K562 (cell line): ENCODE measurements around the gene REEP3.

Experiments
- CBX5 ChIP-seq: IDR thresholded peaks from 2 replicates; pipeline ENCODE4 v1.6.1; 2014; ENCODE audit warnings: low read depth, borderline replicate concordance
- CC2D1A ChIP-seq: fragments of 450-650 bp; IDR thresholded peaks from 2 replicates; pipeline ENCODE4 v1.6.1; 2017; ENCODE audit warnings: mild to moderate bottlenecking
- FOXK2 ChIP-seq, 2 experiments: fragments of 450-650 bp; IDR thresholded peaks in 1 of 2; conservative IDR thresholded peaks in 1 of 2; 2 replicates each; pipeline ENCODE4 v1.6.1; 2016; ENCODE audit warnings: low read depth in 2 of 2, mild to moderate bottlenecking in 1 of 2
- FOXP1 ChIP-seq: sonication (generic); formaldehyde crosslinking; IDR thresholded peaks from 2 replicates; pipeline ENCODE4 v1.8.0; 2022; ENCODE audit warnings: mild to moderate bottlenecking, missing genetic modification reagents
- LEF1 ChIP-seq: fragments of 450-650 bp; IDR thresholded peaks from 2 replicates; pipeline ENCODE4 v1.6.1; 2016; ENCODE audit warnings: mild to moderate bottlenecking
- NR2C2 ChIP-seq, 2 experiments: fragments of 200-800 bp in 1 of 2; sonication (Bioruptor generic) in 1 of 2; sonication (generic) in 1 of 2; formaldehyde crosslinking in 1 of 2; IDR thresholded peaks; 2 replicates each; pipeline versions ENCODE4 v1.6.1 to v1.8.0; 2016 to 2022; ENCODE audit warnings: mild to moderate bottlenecking in 1 of 2, missing compliant biosample characterization in 1 of 2, missing genetic modification characterization in 1 of 2, missing genetic modification reagents in 1 of 2
- SMARCE1 ChIP-seq: fragments of 450-650 bp; IDR thresholded peaks from 2 replicates; pipeline ENCODE4 v1.7.1; 2016; ENCODE audit warnings: mild to moderate bottlenecking
- ZNF699 ChIP-seq: fragments of 250-450 bp; sonication (Bioruptor Pico); IDR thresholded peaks from 2 replicates; pipeline ENCODE4 v1.8.0; 2021; ENCODE audit warnings: mild to moderate bottlenecking, moderate library complexity; ENCODE audit not compliant: insufficient replicate concordance
- ZNF707 ChIP-seq: fragments of 250-450 bp; sonication (Bioruptor Pico); conservative IDR thresholded peaks from 2 replicates; pipeline ENCODE4 v1.8.0; 2022; ENCODE audit warnings: inconsistent platforms, mild to moderate bottlenecking, moderate library complexity
- ZNF717 ChIP-seq: fragments of 250-450 bp; sonication (Bioruptor Pico); IDR thresholded peaks from 2 replicates; pipeline ENCODE4 v1.5.0; 2021
- TF ChIP-seq, protein P1 (sequence below), 3 experiments: IDR thresholded peaks in 2 of 3; conservative IDR thresholded peaks in 1 of 3; 2 replicates each; pipeline ENCODE4 v1.5.1; 2011 to 2012; ENCODE audit warnings: low read length in 3 of 3, mild to moderate bottlenecking in 3 of 3, control low read depth in 2 of 3, improper control_type of control experiment in 1 of 3, inconsistent platforms in 1 of 3, low read depth in 1 of 3, mixed read lengths in 1 of 3, moderate library complexity in 1 of 3; ENCODE audit not compliant: insufficient read depth in 2 of 3
- TF ChIP-seq, protein P2 (sequence below): fragments of 250-450 bp; sonication (Bioruptor Pico); IDR thresholded peaks from 2 replicates; pipeline ENCODE4 v1.5.0; 2022; ENCODE audit warnings: mild to moderate bottlenecking
- TF ChIP-seq, protein P3 (sequence below), 2 experiments: IDR thresholded peaks; 2 replicates each; pipeline ENCODE4 v1.6.1; 2011; ENCODE audit warnings: borderline replicate concordance in 1 of 2, control low read depth in 1 of 2, low read depth in 1 of 2, low read length in 1 of 2, mild to moderate bottlenecking in 1 of 2, mixed read lengths in 1 of 2, moderate library complexity in 1 of 2; ENCODE audit not compliant: insufficient read depth in 1 of 2, insufficient read length in 1 of 2, poor library complexity in 1 of 2, severe bottlenecking in 1 of 2; ENCODE audit errors: extremely low read depth in 1 of 2

DNA sequence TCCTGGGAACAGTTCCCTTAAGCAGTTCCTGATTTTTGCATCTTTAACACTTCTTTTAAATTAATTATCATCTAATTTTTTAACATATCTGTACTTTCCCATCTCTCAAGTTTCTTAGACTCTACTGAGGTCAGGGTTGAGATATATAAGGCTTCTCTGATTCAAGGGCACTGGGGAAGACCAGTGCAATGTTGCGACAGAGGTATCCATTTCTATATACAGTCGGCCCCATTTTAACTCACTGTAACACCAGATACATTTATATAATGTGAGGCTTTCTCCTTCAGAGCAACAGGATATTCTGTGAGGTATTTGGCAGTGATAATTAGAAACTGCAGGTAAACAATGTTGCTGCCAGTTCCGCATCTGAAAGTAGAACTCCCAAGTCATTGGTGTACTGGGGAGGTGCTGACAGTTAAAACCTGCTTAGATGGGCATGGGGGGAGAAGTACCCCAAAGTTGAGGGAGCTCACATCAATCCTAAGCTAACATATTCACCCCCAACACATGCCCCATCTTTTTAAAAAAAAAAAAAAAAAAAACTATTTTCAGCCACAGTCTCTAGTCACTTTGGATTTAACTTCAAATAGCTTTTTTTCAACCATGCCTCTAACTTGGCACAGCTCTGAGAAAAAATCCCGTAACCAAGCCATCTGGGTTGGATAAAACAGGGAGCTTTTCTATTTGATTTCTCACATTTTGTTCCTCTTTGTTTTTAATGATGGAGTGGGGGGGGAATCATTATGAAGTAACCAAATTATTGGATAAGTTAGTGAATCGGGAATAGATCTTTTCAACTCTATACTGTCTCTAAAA lies 62.9 kb downstream of the REEP3 start:
- TF ChIP-seq, protein P1, sequence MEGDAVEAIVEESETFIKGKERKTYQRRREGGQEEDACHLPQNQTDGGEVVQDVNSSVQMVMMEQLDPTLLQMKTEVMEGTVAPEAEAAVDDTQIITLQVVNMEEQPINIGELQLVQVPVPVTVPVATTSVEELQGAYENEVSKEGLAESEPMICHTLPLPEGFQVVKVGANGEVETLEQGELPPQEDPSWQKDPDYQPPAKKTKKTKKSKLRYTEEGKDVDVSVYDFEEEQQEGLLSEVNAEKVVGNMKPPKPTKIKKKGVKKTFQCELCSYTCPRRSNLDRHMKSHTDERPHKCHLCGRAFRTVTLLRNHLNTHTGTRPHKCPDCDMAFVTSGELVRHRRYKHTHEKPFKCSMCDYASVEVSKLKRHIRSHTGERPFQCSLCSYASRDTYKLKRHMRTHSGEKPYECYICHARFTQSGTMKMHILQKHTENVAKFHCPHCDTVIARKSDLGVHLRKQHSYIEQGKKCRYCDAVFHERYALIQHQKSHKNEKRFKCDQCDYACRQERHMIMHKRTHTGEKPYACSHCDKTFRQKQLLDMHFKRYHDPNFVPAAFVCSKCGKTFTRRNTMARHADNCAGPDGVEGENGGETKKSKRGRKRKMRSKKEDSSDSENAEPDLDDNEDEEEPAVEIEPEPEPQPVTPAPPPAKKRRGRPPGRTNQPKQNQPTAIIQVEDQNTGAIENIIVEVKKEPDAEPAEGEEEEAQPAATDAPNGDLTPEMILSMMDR (IDR thresholded peaks at IDR 0.05 in 2 of 3, conservative IDR thresholded peaks at IDR 0.05 in 1 of 3; ENCODE audit: insufficient read depth in 2 of 3, low read depth in 1 of 3, low read length in 3 of 3) = no peak
- no peak for TF ChIP-seq CC2D1A
- no peak for TF ChIP-seq CBX5
- TF ChIP-seq LEF1 = no peak
- no peak for TF ChIP-seq ZNF717 (CRISPR knock-in tag)
- TF ChIP-seq FOXK2 (conservative IDR thresholded peaks at IDR 0.05 in 1 of 2, IDR thresholded peaks at IDR 0.05 in 1 of 2; ENCODE audit: low read depth in 2 of 2) = no peak
- no peak for TF ChIP-seq SMARCE1
- no peak for TF ChIP-seq ZNF707 (CRISPR knock-in tag)
- TF ChIP-seq, protein P2, sequence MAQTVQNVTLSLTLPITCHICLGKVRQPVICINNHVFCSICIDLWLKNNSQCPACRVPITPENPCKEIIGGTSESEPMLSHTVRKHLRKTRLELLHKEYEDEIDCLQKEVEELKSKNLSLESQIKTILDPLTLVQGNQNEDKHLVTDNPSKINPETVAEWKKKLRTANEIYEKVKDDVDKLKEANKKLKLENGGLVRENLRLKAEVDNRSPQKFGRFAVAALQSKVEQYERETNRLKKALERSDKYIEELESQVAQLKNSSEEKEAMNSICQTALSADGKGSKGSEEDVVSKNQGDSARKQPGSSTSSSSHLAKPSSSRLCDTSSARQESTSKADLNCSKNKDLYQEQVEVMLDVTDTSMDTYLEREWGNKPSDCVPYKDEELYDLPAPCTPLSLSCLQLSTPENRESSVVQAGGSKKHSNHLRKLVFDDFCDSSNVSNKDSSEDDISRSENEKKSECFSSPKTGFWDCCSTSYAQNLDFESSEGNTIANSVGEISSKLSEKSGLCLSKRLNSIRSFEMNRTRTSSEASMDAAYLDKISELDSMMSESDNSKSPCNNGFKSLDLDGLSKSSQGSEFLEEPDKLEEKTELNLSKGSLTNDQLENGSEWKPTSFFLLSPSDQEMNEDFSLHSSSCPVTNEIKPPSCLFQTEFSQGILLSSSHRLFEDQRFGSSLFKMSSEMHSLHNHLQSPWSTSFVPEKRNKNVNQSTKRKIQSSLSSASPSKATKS (CRISPR knock-in tag) = no peak
- no peak for TF ChIP-seq ZNF699 (CRISPR knock-in tag)
- TF ChIP-seq, protein P3, sequence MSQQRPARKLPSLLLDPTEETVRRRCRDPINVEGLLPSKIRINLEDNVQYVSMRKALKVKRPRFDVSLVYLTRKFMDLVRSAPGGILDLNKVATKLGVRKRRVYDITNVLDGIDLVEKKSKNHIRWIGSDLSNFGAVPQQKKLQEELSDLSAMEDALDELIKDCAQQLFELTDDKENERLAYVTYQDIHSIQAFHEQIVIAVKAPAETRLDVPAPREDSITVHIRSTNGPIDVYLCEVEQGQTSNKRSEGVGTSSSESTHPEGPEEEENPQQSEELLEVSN (IDR thresholded peaks at IDR 0.05; ENCODE audit: borderline replicate concordance in 1 of 2, extremely low read depth in 1 of 2, insufficient read depth in 1 of 2, insufficient read length in 1 of 2, low read depth in 1 of 2, low read length in 1 of 2, poor library complexity in 1 of 2, severe bottlenecking in 1 of 2) = no peak
- TF ChIP-seq NR2C2 (CRISPR knock-in tag; IDR thresholded peaks at IDR 0.05) = no peak
- TF ChIP-seq NR2C2 (tag; IDR thresholded peaks at IDR 0.05) = no peak
- no peak for TF ChIP-seq FOXP1
